GM18505 (cell line): Measurements from ENCODE around the gene MXRA7.
"Not testable (repeated sequence)": the region's sequence is repeated elsewhere in the genome, so short reads cannot be mapped to it uniquely, and the experiment has no call there.

ENCODE experiments used
- ATAC-seq: cut with Tn5 transposase; IDR thresholded peaks from one replicate; pipeline ENCODE4 v1.9.1; 2021; ENCODE audit not compliant: unreplicated experiment
- POLR2A ChIP-seq: IDR thresholded peaks from 4 replicates; pipeline ENCODE4 v1.6.1; 2011; ENCODE audit warnings: borderline replicate concordance; ENCODE audit not compliant: insufficient read depth, insufficient read length; ENCODE audit errors: extremely low read depth

MXRA7 gene

GRCh38 chr17:76638263-76638662, 72.5 kb downstream of the MXRA7 start:
- TF ChIP-seq POLR2A = no peak
- no peak for ATAC-seq

- not testable (repeated sequence) for ATAC-seq
Measured at GRCh38 chr17:76636486-76637206, 74.1 kb downstream of the MXRA7 start.

- no peak for TF ChIP-seq POLR2A
- no peak for ATAC-seq
Measured at GRCh38 chr17:76635659-76636360, 75.0 kb downstream of the MXRA7 start.

- TF ChIP-seq POLR2A = no peak
- ATAC-seq = no peak
Measured at GRCh38 chr17:76635039-76635438, 75.7 kb downstream of the MXRA7 start.

GRCh38 chr17:76633628-76634328, 77.0 kb downstream of the MXRA7 start:
- no peak for ATAC-seq

GRCh38 chr17:76631821-76632565, 78.8 kb downstream of the MXRA7 start:
- no peak for TF ChIP-seq POLR2A
- ATAC-seq = no peak

More at GRCh38 chr17:76633628-76634328, 77.0 kb downstream of the MXRA7 start:
- TF ChIP-seq POLR2A = no peak

GRCh38 chr17:76630151-76630550, 80.6 kb downstream of the MXRA7 start:
- TF ChIP-seq POLR2A = no peak
- ATAC-seq = no peak
